ENCODE data around the gene ADGRD2. TPM values are rescaled to one million over a fixed set of nuclear protein-coding genes. Genes with fewer than 3 reads are reported as not detected.

The ADGRD2 gene
- polyA plus RNA-seq, 3 donors = not detected

DNA sequence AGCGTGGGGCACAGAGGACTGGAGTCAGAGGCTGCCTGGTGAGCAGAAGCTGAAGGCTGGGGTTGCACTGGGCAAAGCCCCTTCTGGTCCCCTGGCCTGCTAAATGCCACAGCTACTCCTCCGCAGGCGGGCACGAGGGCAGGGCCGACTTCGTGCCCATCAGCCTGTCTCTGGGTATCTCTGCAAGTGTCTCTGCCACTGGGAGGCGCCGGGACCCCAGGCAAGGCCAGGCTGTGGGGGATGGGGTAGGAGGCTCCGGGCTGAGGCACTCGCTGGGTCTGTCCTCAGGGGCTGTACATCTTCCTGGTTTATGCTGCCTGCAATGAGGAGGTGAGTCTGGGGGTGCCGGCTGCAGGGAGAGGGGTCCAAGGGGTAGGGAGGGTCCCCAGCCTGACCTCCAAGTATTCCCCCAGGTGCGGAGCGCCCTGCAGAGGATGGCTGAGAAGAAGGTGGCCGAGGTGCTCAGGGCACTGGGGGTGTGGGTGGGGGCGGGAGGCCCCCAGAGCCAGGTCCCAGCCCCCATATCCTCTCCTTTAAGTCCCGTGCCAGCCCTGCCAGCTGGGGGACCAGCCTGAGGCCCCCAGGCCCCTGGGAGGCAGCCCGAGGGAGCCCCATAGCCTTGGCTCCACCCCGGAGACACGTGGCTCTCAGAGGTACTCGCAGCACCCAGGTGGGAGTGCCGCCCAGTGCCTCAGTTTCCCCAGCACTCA is 25.1 kb downstream of the ADGRD2 start:
- no peak overlapping the region for H3K4me3 Mint-ChIP-seq
- H3K4me1 ChIP-seq (ENCODE audit: control insufficient read depth in 1 of 2, insufficient read depth in 2 of 2, low read length in 2 of 2) = peaks cover 16 to 21% of the 10 kb centered on the region in 2 donors
- no peak overlapping the region for H3K4me3 ChIP-seq (replicated peaks in 1 of 3; ENCODE audit: low read depth in 2 of 3, low read length in 3 of 3)
- H3K9me3 ChIP-seq (replicated peaks in 1 of 2; ENCODE audit: control insufficient read depth in 1 of 2, insufficient read depth in 1 of 2, low read length in 2 of 2) = no peaks in the 10 kb centered on the region
- H4K20me1 ChIP-seq (ENCODE audit: insufficient read depth, low read length) = no peaks in the 10 kb centered on the region
- intact Hi-C loops (cut with micrococcal nuclease) = no loop called here
- no peaks in the 10 kb centered on the region for H3K79me2 ChIP-seq (ENCODE audit: insufficient read depth, low read length)
- H3K36me3 Mint-ChIP-seq = no peaks in the 10 kb centered on the region
- H3K9me3 Mint-ChIP-seq = peaks cover 0 to 6% (median 0%) of the 10 kb centered on the region in 7 donors
- H3K27me3 ChIP-seq (ENCODE audit: control insufficient read depth in 2 of 2, insufficient read depth in 2 of 2, low read length in 2 of 2) = peaks cover 0 to 23% of the 10 kb centered on the region in 2 donors
- peaks cover 14 to 35% (median 20%) of the 10 kb centered on the region in 3 donors for H3K27me3 Mint-ChIP-seq (ENCODE audit: low read depth in 3 of 3)
- no peak overlapping the region for H3K4me2 ChIP-seq (replicated peaks; ENCODE audit: extremely low read depth, low read length, poor library complexity, severe bottlenecking)
- peaks cover 14% of the 10 kb centered on the region for H3K4me1 Mint-ChIP-seq
- H3K27ac Mint-ChIP-seq = no peak overlapping the region
- no peak overlapping the region for H3K27ac ChIP-seq (ENCODE audit: low read depth in 1 of 2, low read length in 2 of 2)
- no peak overlapping the region for H2AFZ ChIP-seq (ENCODE audit: insufficient read depth, low read depth, low read length, poor library complexity, severe bottlenecking)
- no peak for DNase-seq
- H3K36me3 ChIP-seq (replicated peaks in 1 of 2; ENCODE audit: control insufficient read depth in 1 of 2, insufficient read depth in 2 of 2, low read length in 2 of 2) = no peaks in the 10 kb centered on the region
- no peak overlapping the region for H3K9ac ChIP-seq (ENCODE audit: insufficient read depth, low read length, poor library complexity, severe bottlenecking)
- WGBS (ENCODE audit: insufficient coverage) = 72% methylated on average over 14 of the region's 21 CpGs
- TF ChIP-seq, protein P1, sequence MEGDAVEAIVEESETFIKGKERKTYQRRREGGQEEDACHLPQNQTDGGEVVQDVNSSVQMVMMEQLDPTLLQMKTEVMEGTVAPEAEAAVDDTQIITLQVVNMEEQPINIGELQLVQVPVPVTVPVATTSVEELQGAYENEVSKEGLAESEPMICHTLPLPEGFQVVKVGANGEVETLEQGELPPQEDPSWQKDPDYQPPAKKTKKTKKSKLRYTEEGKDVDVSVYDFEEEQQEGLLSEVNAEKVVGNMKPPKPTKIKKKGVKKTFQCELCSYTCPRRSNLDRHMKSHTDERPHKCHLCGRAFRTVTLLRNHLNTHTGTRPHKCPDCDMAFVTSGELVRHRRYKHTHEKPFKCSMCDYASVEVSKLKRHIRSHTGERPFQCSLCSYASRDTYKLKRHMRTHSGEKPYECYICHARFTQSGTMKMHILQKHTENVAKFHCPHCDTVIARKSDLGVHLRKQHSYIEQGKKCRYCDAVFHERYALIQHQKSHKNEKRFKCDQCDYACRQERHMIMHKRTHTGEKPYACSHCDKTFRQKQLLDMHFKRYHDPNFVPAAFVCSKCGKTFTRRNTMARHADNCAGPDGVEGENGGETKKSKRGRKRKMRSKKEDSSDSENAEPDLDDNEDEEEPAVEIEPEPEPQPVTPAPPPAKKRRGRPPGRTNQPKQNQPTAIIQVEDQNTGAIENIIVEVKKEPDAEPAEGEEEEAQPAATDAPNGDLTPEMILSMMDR (IDR thresholded peaks at IDR 0.05) = no peak

DNA sequence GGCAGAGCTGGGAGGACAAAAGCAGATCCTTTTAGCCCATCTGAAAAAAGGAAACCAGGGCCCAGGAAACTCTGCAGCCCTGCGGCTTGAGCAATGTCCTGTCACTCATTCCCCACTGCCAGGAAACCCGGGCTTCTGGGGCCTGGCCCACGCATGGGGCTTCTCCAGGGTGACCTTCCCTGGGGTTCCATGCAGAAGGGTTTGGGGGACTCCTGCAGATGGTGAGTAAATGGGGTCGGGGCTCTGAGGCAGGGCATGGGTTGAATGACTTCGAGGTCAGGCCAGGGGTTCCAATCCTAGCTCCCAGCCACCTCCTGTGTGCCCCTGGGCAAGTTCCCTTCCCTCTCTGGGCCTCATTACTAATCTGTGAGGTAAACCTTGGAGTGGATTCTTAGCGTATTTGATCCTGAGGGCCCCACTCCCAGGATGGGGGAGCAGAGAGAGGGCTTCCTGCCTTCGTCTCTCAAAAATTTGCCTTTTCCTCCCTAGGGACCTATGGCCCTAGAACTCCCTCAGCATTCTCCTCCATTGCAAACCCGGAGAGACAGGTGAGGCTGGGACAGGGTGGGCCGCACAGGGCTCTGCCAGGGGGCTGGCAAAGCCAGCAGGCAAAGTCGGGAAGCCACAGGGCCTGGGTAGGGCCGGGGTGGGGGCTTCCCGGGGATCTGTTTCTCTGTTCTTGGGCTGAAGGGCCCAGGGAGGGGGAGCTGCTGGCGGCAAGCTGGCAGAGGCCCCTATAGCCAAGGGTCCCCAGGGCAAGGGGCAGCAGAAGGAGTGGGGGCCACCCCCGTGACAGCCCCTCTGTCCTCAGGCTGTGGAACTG is 25.8 kb downstream of the ADGRD2 start:
- Histone ChIP-seq H3K9me3 (replicated peaks in 1 of 2; ENCODE audit: control insufficient read depth in 1 of 2, insufficient read depth in 1 of 2, low read length in 2 of 2) (no peaks in the 10 kb centered on the region), H3K4me2 (replicated peaks; ENCODE audit: extremely low read depth, low read length, poor library complexity, severe bottlenecking) (no peak overlapping the region), H2AFZ (ENCODE audit: insufficient read depth, low read depth, low read length, poor library complexity, severe bottlenecking) (no peak overlapping the region), H3K36me3 (replicated peaks in 1 of 2; ENCODE audit: control insufficient read depth in 1 of 2, insufficient read depth in 2 of 2, low read length in 2 of 2) (no peaks in the 10 kb centered on the region), H3K27me3 (ENCODE audit: control insufficient read depth in 2 of 2, insufficient read depth in 2 of 2, low read length in 2 of 2) (peaks cover 0 to 23% of the 10 kb centered on the region in 2 donors), H3K9ac (ENCODE audit: insufficient read depth, low read length, poor library complexity, severe bottlenecking) (no peak overlapping the region), H3K79me2 (ENCODE audit: insufficient read depth, low read length) (no peaks in the 10 kb centered on the region), H3K4me3 (replicated peaks in 1 of 3; ENCODE audit: low read depth in 2 of 3, low read length in 3 of 3) (no peak overlapping the region), H4K20me1 (ENCODE audit: insufficient read depth, low read length) (no peaks in the 10 kb centered on the region), H3K27ac (ENCODE audit: low read depth in 1 of 2, low read length in 2 of 2) (no peak overlapping the region), H3K4me1 (ENCODE audit: control insufficient read depth in 1 of 2, insufficient read depth in 2 of 2, low read length in 2 of 2) (peaks cover 21 to 28% of the 10 kb centered on the region in 2 donors)
- Mint-ChIP-seq H3K4me3 (no peak overlapping the region), H3K27me3 (ENCODE audit: low read depth in 3 of 3) (peaks cover 14 to 38% (median 20%) of the 10 kb centered on the region in 3 donors), H3K9me3 (peaks cover 0 to 6% (median 0%) of the 10 kb centered on the region in 7 donors), H3K4me1 (peaks cover 18% of the 10 kb centered on the region), H3K27ac (no peak overlapping the region), H3K36me3 (no peaks in the 10 kb centered on the region)
- WGBS (ENCODE audit: insufficient coverage) = 70% methylated on average over 9 of the region's 14 CpGs
- intact Hi-C loops (cut with micrococcal nuclease) = no loop called here
- DNase-seq = no peak
- TF ChIP-seq, protein P1 (IDR thresholded peaks at IDR 0.05) = no peak

All from CD14-positive monocyte (primary cell).